Nephron progenitor cell (in vitro differentiated cells): ENCODE measurements around the gene UVRAG.

Experiments used
- DNase-seq: peaks from one replicate; pipeline ENCODE4 v3.0.0; 2021
- H3K27ac Mint-ChIP-seq: 2 replicates; pipeline ENCODE4 v1.8.0; 2021; ENCODE audit warnings: mild to moderate bottlenecking, moderate library complexity, mixed read lengths
- H3K27me3 Mint-ChIP-seq: 2 replicates; pipeline ENCODE4 v1.8.0; 2021; ENCODE audit warnings: mild to moderate bottlenecking, low read depth, mixed read lengths; ENCODE audit not compliant: poor library complexity
- H3K36me3 Mint-ChIP-seq: 2 replicates; pipeline ENCODE4 v1.8.0; 2021; ENCODE audit warnings: low read depth, mixed read lengths
- H3K4me1 Mint-ChIP-seq: 2 replicates; pipeline ENCODE4 v1.8.0; 2021; ENCODE audit warnings: mixed read lengths
- H3K4me3 Mint-ChIP-seq: 2 replicates; pipeline ENCODE4 v1.8.0; 2021; ENCODE audit warnings: mild to moderate bottlenecking, moderate library complexity, mixed read lengths
- H3K9me3 Mint-ChIP-seq: 2 replicates; pipeline ENCODE4 v1.8.0; 2021; ENCODE audit warnings: mild to moderate bottlenecking, moderate library complexity, mixed read lengths
- TF ChIP-seq, protein P1 (sequence below): fragments of 200-600 bp; sonication (generic); IDR thresholded peaks from 2 replicates; pipeline ENCODE4 v1.5.0; 2021; ENCODE audit warnings: antibody characterized with exemption

The UVRAG gene

DNA sequence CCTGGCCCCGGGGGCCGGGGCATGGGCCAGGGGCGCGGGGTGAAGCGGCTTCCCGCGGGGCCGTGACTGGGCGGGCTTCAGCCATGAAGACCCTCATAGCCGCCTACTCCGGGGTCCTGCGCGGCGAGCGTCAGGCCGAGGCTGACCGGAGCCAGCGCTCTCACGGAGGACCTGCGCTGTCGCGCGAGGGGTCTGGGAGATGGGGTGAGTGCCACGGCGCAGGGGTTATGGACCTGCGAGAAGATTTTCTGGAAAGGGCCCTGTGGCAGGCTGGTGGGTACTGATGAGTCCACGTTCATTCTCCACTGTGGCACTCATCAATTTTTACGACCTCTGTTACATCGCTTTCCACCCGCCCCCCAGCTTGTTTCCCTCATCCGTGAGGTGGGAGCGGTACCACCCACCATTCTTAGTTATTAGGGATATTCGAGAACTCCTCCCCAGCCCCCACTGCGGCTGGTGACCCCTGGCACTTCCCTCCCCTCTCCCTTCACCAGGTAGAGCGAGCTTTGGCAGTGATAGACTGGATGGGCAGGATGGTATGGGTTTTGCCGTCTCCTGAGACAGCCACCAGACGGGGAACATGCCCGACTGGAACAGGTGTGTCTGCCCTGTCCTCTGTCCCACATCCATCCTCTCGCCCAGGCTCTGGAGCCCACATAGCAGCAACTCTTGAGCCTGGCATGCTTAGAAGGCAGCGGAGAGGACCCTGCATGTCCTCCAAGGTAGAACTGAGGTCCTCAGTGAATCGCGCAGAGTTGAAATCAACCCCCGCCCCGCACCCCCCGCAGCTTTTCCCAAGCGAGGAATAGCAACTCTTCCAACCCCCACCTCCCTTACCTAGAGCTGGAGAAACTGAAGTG is 45.9 kb upstream of the UVRAG start:
- Mint-ChIP-seq H3K9me3 (peaks cover 5% of the 10 kb centered on the region), H3K36me3 (no peaks in the 10 kb centered on the region), H3K27me3 (peaks cover 79% of the 10 kb centered on the region), H3K27ac (no peak overlapping the region), H3K4me1 (peaks cover 28% of the 10 kb centered on the region), H3K4me3 (peak overlapping the region; percentile 48)
- TF ChIP-seq, protein P1, sequence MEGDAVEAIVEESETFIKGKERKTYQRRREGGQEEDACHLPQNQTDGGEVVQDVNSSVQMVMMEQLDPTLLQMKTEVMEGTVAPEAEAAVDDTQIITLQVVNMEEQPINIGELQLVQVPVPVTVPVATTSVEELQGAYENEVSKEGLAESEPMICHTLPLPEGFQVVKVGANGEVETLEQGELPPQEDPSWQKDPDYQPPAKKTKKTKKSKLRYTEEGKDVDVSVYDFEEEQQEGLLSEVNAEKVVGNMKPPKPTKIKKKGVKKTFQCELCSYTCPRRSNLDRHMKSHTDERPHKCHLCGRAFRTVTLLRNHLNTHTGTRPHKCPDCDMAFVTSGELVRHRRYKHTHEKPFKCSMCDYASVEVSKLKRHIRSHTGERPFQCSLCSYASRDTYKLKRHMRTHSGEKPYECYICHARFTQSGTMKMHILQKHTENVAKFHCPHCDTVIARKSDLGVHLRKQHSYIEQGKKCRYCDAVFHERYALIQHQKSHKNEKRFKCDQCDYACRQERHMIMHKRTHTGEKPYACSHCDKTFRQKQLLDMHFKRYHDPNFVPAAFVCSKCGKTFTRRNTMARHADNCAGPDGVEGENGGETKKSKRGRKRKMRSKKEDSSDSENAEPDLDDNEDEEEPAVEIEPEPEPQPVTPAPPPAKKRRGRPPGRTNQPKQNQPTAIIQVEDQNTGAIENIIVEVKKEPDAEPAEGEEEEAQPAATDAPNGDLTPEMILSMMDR: no peak
- DNase-seq: no peak

DNA sequence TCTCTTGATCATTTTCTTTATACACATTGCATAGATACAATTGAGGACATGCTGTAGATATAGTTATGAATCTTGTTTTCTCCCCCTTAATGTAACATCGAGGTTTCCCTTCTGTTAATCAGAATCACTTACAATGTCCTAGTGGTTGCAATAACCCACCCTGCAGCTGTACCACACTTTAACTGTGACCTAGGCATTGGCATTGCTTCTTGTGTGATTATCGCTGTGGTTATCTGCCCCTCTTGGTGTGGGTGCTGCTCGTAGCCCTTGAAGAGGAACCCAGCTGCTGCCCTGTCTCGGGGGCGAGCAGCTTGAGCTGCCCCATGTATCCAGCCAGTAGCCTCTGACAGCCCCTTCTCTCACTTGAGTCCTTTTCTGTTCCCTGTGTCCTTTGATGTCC is 44.9 kb upstream of the UVRAG start:
- no peak for DNase-seq
- no peaks in the 10 kb centered on the region for H3K36me3 Mint-ChIP-seq
- peak overlapping the region; percentile 48 for H3K4me3 Mint-ChIP-seq
- peaks cover 5% of the 10 kb centered on the region for H3K9me3 Mint-ChIP-seq
- no peak overlapping the region for H3K27ac Mint-ChIP-seq
- peaks cover 28% of the 10 kb centered on the region for H3K4me1 Mint-ChIP-seq
- TF ChIP-seq, protein P1: no peak
- peaks cover 75% of the 10 kb centered on the region for H3K27me3 Mint-ChIP-seq

DNA sequence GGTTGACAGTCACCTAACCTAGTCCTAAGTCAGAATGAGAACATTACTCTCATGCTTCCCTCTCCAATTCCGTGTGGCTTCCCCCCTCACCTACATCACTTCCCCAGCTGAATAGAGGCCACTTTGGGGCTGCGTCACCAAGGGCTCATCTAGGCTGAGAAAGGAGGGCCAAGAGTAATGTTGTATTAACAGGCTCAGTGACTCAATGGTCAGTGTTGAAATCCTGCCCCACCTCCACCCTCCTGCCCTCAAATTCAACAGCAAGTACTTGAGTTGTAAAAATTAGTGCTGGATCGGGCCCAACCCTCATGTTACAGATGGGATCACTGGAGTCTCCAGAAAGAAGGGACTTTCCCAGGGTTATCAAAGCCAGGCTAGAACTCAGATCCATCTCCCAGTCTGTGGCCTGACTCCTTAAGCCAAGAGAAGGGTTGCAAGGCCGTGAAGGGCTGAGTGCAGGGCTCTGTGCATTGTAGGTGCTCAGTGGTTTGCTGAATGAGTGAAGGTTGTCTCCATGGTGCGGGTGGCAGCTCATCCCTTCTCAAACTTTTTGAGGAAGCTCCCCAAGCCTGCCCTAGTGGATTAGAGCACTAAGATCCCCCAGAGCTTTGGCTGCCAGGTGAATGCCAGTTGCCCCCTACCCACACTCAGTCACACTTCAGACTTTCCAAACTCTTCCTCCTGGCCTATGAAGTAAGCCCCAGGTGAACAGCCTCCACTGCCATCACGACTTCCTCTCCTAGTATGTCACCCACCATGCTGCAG is 43.2 kb upstream of the UVRAG start:
- TF ChIP-seq, protein P1: no peak
- Mint-ChIP-seq H3K36me3 (no peaks in the 10 kb centered on the region), H3K27ac (no peak overlapping the region), H3K4me3 (no peak overlapping the region), H3K27me3 (peaks cover 65% of the 10 kb centered on the region), H3K4me1 (peaks cover 26% of the 10 kb centered on the region), H3K9me3 (peaks cover 5% of the 10 kb centered on the region)
- no peak for DNase-seq

DNA sequence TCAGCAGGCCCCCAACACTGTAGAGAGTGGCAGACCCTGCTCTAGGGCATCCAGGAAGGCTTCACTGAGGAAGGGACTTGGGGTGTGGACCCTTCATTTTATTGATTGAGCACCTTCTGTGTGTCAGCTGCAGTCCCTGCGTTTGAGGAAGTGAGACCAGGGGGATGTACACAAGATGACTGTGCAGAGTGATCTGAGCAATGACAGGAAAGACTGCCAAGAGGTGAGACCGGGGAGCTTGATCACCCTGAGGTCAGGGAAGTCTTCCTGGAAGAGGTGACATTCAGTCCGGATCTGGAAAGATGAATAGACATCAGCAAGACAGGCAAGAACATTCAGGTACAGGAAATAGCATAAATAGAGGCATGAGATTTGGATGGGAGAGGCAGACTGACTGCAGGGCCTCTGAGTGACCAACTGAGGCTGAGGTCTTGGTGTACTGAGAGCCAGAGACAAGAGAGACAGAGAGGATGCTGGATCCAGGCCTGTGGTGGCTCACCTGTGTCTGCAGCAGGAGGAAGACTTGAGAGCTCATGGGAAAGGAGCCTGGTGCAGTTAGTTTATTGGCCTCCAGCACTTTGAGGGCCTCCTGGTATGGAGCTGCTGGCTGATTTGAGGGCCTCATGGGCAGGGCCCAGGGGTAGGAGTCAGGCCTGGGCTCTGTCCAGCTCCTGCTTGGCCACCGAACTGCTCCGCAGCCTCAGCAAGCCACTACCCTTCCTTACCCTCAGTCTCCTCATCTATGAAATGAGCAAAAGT is 41.2 kb upstream of the UVRAG start:
- H3K4me3 Mint-ChIP-seq: no peak overlapping the region
- H3K4me1 Mint-ChIP-seq: peaks cover 17% of the 10 kb centered on the region
- H3K9me3 Mint-ChIP-seq: no peaks in the 10 kb centered on the region
- H3K27me3 Mint-ChIP-seq: peaks cover 50% of the 10 kb centered on the region
- DNase-seq: no peak
- TF ChIP-seq, protein P1: no peak
- no peak overlapping the region for H3K27ac Mint-ChIP-seq
- H3K36me3 Mint-ChIP-seq: no peaks in the 10 kb centered on the region

DNA sequence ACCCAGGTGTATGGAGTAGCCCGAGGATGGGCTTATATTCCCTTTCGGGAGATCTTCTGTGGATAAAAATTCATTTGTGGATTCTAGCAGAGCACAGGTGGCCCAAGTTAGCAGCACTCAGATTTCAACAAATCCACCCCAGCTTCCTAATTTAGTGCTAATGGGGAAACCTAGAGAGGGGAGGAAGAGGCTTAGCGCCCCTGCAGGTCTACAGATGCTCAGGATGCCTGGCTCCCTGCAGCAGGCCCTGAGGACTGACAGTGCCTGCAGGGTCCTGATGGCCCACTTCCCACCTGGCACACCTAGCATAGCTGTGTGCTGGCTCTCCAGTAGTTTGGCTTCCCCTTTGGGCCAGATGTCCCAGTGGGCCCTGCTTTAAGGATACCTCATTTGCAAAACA is 40.0 kb upstream of the UVRAG start:
- peaks cover 8% of the 10 kb centered on the region for H3K4me1 Mint-ChIP-seq
- no peaks in the 10 kb centered on the region for H3K36me3 Mint-ChIP-seq
- no peak overlapping the region for H3K4me3 Mint-ChIP-seq
- TF ChIP-seq, protein P1: no peak
- peaks cover 37% of the 10 kb centered on the region for H3K27me3 Mint-ChIP-seq
- DNase-seq: no peak
- no peak overlapping the region for H3K27ac Mint-ChIP-seq
- H3K9me3 Mint-ChIP-seq: no peaks in the 10 kb centered on the region
